Left lung (tissue), 10 donors: ENCODE results near the gene FAH. TPM values are rescaled to one million over a fixed set of nuclear protein-coding genes. Genes with fewer than 3 reads are reported as not detected.

Experiments
- ATAC-seq: fragments of 200-7000 bp; cut with Tn5 transposase; one replicate; pipeline ENCODE4 v1.9.1; 2020; ENCODE audit warnings: moderate library complexity
- DNase-seq, 4 donors: peaks; one replicate each; pipeline ENCODE4 v3.0.0-alpha.2; 2013 to 2020
- H3K27ac ChIP-seq, 2 donors: fragments of 200-600 bp; sonication (generic) in 1 of 2; one replicate each; pipeline versions ENCODE4 v1.5.0 to v1.8.0; 2020 to 2021
- H3K27me3 ChIP-seq, 2 donors: fragments of 200-600 bp; sonication (generic) in 1 of 2; one replicate each; pipeline versions ENCODE4 v1.5.0 to v1.8.0; 2020 to 2021
- H3K36me3 ChIP-seq, 2 donors: fragments of 200-600 bp; sonication (generic) in 1 of 2; one replicate each; pipeline versions ENCODE4 v1.5.0 to v1.8.0; 2020 to 2021
- H3K4me1 ChIP-seq, 2 donors: fragments of 200-600 bp; one replicate each; pipeline ENCODE4 v1.8.0; 2021
- H3K4me3 ChIP-seq, 2 donors: fragments of 200-600 bp; sonication (generic) in 1 of 2; one replicate each; pipeline versions ENCODE4 v1.5.0 to v1.8.0; 2020 to 2021; ENCODE audit warnings: mild to moderate bottlenecking in 1 of 2
- H3K9me3 ChIP-seq, 2 donors: fragments of 200-600 bp; sonication (generic) in 1 of 2; one replicate each; pipeline versions ENCODE4 v1.5.0 to v1.8.0; 2020 to 2021
- CTCF ChIP-seq, 2 donors: fragments of 200-600 bp; sonication (generic) in 1 of 2; IDR thresholded peaks; one replicate each; pipeline versions ENCODE4 v1.5.0 to v1.8.0; 2021; ENCODE audit warnings: antibody characterized with exemption in 2 of 2
- intact Hi-C, 2 donors: fragments of 100-400 bp; cut with DNase I; formaldehyde crosslinking; loops; one replicate each; pipeline versions ENCODE4 v1.11.2 to v1.14.2; 2022
- polyA plus RNA-seq, 6 donors: library from polyadenylated mRNA; unstranded; fragments of 120-200 nt; gene quantifications; one replicate each; pipeline ENCODE4 v1.2.1, GENCODE V29; 2013; ENCODE audit not compliant: insufficient read length in 6 of 6
- total RNA-seq, 2 donors: library from RNA; stranded (reverse); fragmentation: NEBNext Ultra II Directional; extraction: Animal tissue kit (Norgen Biotek cat#: 25700); gene quantifications; one replicate each; pipeline ENCODE4 v1.2.1, GENCODE V29; 2021
- donor health status: DM: no; HTN: yes; CAD: no.
- donor health status: DM: no; HTN: no; CAD: no.

The FAH gene
- total and polyA plus RNA-seq, 8 donors, result 50.2 to 68.7 (median 55.7) TPM

GRCh38 chr15:80194914-80195313 lies 42.1 kb downstream of the FAH start:
- intact Hi-C loops, result no loop called here
- H3K9me3 ChIP-seq, result no peaks in the 10 kb centered on the region
- no peaks in the 10 kb centered on the region for H3K36me3 ChIP-seq
- no peak for DNase-seq
- no peaks in the 10 kb centered on the region for H3K27me3 ChIP-seq
- ATAC-seq, result no peak
- no peak overlapping the region for H3K27ac ChIP-seq
- no peaks in the 10 kb centered on the region for H3K4me1 ChIP-seq
- no peak for TF ChIP-seq CTCF (IDR thresholded peaks at IDR 0.05)
- H3K4me3 ChIP-seq, result no peak overlapping the region

- intact Hi-C loops, result no loop called here
- Histone ChIP-seq H3K27me3 (no peaks in the 10 kb centered on the region), H3K4me1 (no peaks in the 10 kb centered on the region), H3K4me3 (no peak overlapping the region), H3K9me3 (no peaks in the 10 kb centered on the region), H3K36me3 (no peaks in the 10 kb centered on the region), H3K27ac (no peak overlapping the region)
- no peak for ATAC-seq
- no peak for TF ChIP-seq CTCF (IDR thresholded peaks at IDR 0.05)
- no peak for DNase-seq
These were observed 46.6 kb downstream of the FAH start for GRCh38 chr15:80199366-80199765.

- Histone ChIP-seq H3K9me3 (no peaks in the 10 kb centered on the region), H3K27ac (no peak overlapping the region), H3K36me3 (no peaks in the 10 kb centered on the region), H3K4me1 (no peaks in the 10 kb centered on the region), H3K4me3 (no peak overlapping the region), H3K27me3 (no peaks in the 10 kb centered on the region)
- DNase-seq (no peak), ATAC-seq (no peak)
- intact Hi-C loops, result no loop called here
- no peak for TF ChIP-seq CTCF (IDR thresholded peaks at IDR 0.05)
These were observed 47.1 kb downstream of the FAH start for GRCh38 chr15:80199869-80200268.

GRCh38 chr15:80201256-80202015 lies 48.6 kb downstream of the FAH start:
- Histone ChIP-seq H3K4me1 (no peaks in the 10 kb centered on the region), H3K27ac (no peak overlapping the region), H3K36me3 (no peaks in the 10 kb centered on the region), H3K9me3 (no peaks in the 10 kb centered on the region), H3K4me3 (no peak overlapping the region), H3K27me3 (no peaks in the 10 kb centered on the region)
- no peak for DNase-seq
- ATAC-seq, result no peak
- no peak for TF ChIP-seq CTCF (IDR thresholded peaks at IDR 0.05)
- intact Hi-C loops, result no loop called here

GRCh38 chr15:80202016-80202315 lies 49.2 kb downstream of the FAH start:
- ATAC-seq (no peak), DNase-seq (no peak)
- intact Hi-C loops, result no loop called here
- Histone ChIP-seq H3K4me3 (no peak overlapping the region), H3K4me1 (no peaks in the 10 kb centered on the region), H3K27ac (no peak overlapping the region), H3K9me3 (no peaks in the 10 kb centered on the region), H3K36me3 (no peaks in the 10 kb centered on the region), H3K27me3 (no peaks in the 10 kb centered on the region)
- no peak for TF ChIP-seq CTCF (IDR thresholded peaks at IDR 0.05)
